B cell (primary cell): ENCODE measurements around the gene ZC3H7A. TPM values are rescaled to one million over a fixed set of nuclear protein-coding genes. Genes with fewer than 3 reads are reported as not detected.

Experiments
- ATAC-seq: fragments of 200-7000 bp; cut with Tn5 transposase; one replicate; pipeline ENCODE4 v1.10.0; 2021; ENCODE audit warnings: low read depth, mild to moderate bottlenecking, moderate number of reproducible peaks, moderate library complexity
- CTCF ChIA-PET: fragments of 350-600 bp; sonication (Branson Sonifier 250); formaldehyde crosslinking; loops from one replicate; lab custom pipeline; 2021; ENCODE audit warnings: antibody characterized with exemption, inconsistent platforms; lab: Charles Lee
- POLR2A ChIA-PET: fragments of 350-600 bp; sonication (Branson Sonifier 250); formaldehyde crosslinking; loops from one replicate; lab custom pipeline; 2021; ENCODE audit warnings: antibody characterized with exemption; lab: Charles Lee
- DNase-seq: peaks from one replicate; pipeline ENCODE4 v3.0.0; 2013
- H2AFZ ChIP-seq: 2 replicates; pipeline ENCODE4 v1.6.1; 2012; ENCODE audit warnings: mild to moderate bottlenecking, low read depth, low read length; ENCODE audit not compliant: insufficient read depth, poor library complexity, severe bottlenecking
- H3K27ac ChIP-seq, 2 donors: 1 replicate in 1 of 2; 2 replicates in 1 of 2; pipeline ENCODE4 v1.5.1; 2012 to 2013; ENCODE audit warnings: low read length in 2 of 2, mild to moderate bottlenecking in 2 of 2, moderate library complexity in 1 of 2
- H3K27me3 ChIP-seq, 4 experiments: fragments of 200-600 bp in 1 of 4; sonication (generic) in 1 of 4; replicated peaks in 1 of 4; 1 replicate in 2 of 4; 2 replicates in 2 of 4; pipeline versions ENCODE4 v1.6.1 to v1.7.0; 2013 to 2016; ENCODE audit warnings: low read length in 3 of 4, mild to moderate bottlenecking in 2 of 4, mixed read lengths in 1 of 4, moderate library complexity in 1 of 4; ENCODE audit not compliant: insufficient read depth in 4 of 4, control insufficient read depth in 3 of 4; ENCODE audit errors: control extremely low read depth in 1 of 4
- H3K36me3 ChIP-seq, 2 experiments: replicated peaks in 1 of 2; 1 replicate in 1 of 2; 2 replicates in 1 of 2; pipeline versions ENCODE4 v1.6.1 to v1.7.1; 2013; ENCODE audit warnings: low read length in 1 of 2; ENCODE audit not compliant: insufficient read depth in 2 of 2, control insufficient read depth in 1 of 2; ENCODE audit errors: control extremely low read depth in 1 of 2, extremely low read depth in 1 of 2
- H3K4me1 ChIP-seq, 2 donors: fragments of 200-600 bp in 1 of 2; sonication (generic) in 1 of 2; 1 replicate in 1 of 2; 2 replicates in 1 of 2; pipeline versions ENCODE4 v1.5.1 to v1.6.1; 2013 to 2017; ENCODE audit warnings: low read length in 2 of 2; ENCODE audit not compliant: control insufficient read depth in 2 of 2, insufficient read depth in 2 of 2
- H3K4me2 ChIP-seq: replicated peaks from 2 replicates; pipeline ENCODE3; 2012; ENCODE audit warnings: mild to moderate bottlenecking, low read depth, low read length; ENCODE audit not compliant: poor library complexity, severe bottlenecking
- H3K4me3 ChIP-seq, 5 experiments: fragments of 200-600 bp in 1 of 5; sonication (generic) in 1 of 5; 1 replicate in 3 of 5; 2 replicates in 2 of 5; pipeline versions ENCODE4 v1.5.1 to v1.7.0; 2011 to 2016; ENCODE audit warnings: low read length in 4 of 5, mild to moderate bottlenecking in 4 of 5, low read depth in 2 of 5, control low read depth in 1 of 5, moderate library complexity in 1 of 5; ENCODE audit not compliant: insufficient read depth in 1 of 5; ENCODE audit errors: control extremely low read depth in 1 of 5, extremely low read depth in 1 of 5
- H3K79me2 ChIP-seq: fragments of 200-600 bp; sonication (generic); one replicate; pipeline ENCODE4 v1.6.0; 2016; ENCODE audit warnings: low read length; ENCODE audit not compliant: control insufficient read depth, insufficient read depth
- H3K9ac ChIP-seq: fragments of 200-600 bp; sonication (generic); 2 replicates; pipeline ENCODE4 v1.6.1; 2017; ENCODE audit warnings: mild to moderate bottlenecking, low read length, moderate library complexity
- H3K9me3 ChIP-seq, 3 donors: one replicate each; pipeline versions ENCODE4 v1.6.1 to v1.7.1; 2013; ENCODE audit warnings: low read length in 2 of 3; ENCODE audit not compliant: control insufficient read depth in 2 of 3, insufficient read depth in 1 of 3; ENCODE audit errors: control extremely low read depth in 1 of 3
- H4K20me1 ChIP-seq: 2 replicates; pipeline ENCODE4 v1.6.0; 2012; ENCODE audit warnings: mild to moderate bottlenecking, low read length; ENCODE audit not compliant: insufficient read depth, control insufficient read depth, poor library complexity, severe bottlenecking
- H3K27ac Mint-ChIP-seq: one replicate; pipeline ENCODE4 v1.8.0; 2021; ENCODE audit warnings: mixed read lengths
- H3K27me3 Mint-ChIP-seq: one replicate; pipeline ENCODE4 v1.8.0; 2021; ENCODE audit warnings: mixed read lengths
- H3K4me1 Mint-ChIP-seq: one replicate; pipeline ENCODE4 v1.8.0; 2021; ENCODE audit warnings: mixed read lengths
- H3K4me3 Mint-ChIP-seq: one replicate; pipeline ENCODE4 v1.8.0; 2021; ENCODE audit warnings: mixed read lengths
- H3K9me3 Mint-ChIP-seq: one replicate; pipeline ENCODE4 v1.8.0; 2022; ENCODE audit warnings: mixed read lengths; ENCODE audit not compliant: insufficient read depth
- EZH2 ChIP-seq: IDR thresholded peaks from 2 replicates; pipeline ENCODE4 v1.6.1; 2012; ENCODE audit warnings: borderline replicate concordance, low read depth, mild to moderate bottlenecking, moderate library complexity, low read length; ENCODE audit not compliant: insufficient read depth, poor library complexity, severe bottlenecking
- WGBS: methylation state at CpG from one replicate; pipeline ENCODE4 v1.1.5; 2013; ENCODE audit warnings: missing lambda C conversion rate; ENCODE audit not compliant: insufficient coverage; 5-methylcytosine and 5-hydroxymethylcytosine counted together
- intact Hi-C: fragments of 100-400 bp; cut with micrococcal nuclease; formaldehyde crosslinking; loops from one replicate; pipeline ENCODE4 v1.10.0; 2022
- polyA plus RNA-seq: library from polyadenylated mRNA; depleted of rRNA; stranded (reverse); fragments of >200 nt; gene quantifications from 2 replicates; pipeline ENCODE4 v1.2.3, GENCODE V29; 2012
- total RNA-seq, 2 donors: library from RNA; stranded (reverse); fragments of 120-200 nt in 1 of 2; gene quantifications; 1 replicate in 1 of 2; 2 replicates in 1 of 2; pipeline versions ENCODE4 v1.2.3 to v1.2.4, GENCODE V29; 2013 to 2022
- TF ChIP-seq, protein P1 (sequence below): fragments of 200-600 bp; IDR thresholded peaks from one replicate; pipeline ENCODE4 v1.8.0; 2022; ENCODE audit warnings: antibody characterized with exemption, mild to moderate bottlenecking

The ZC3H7A gene
- total and polyA plus RNA-seq, 2 donors (not counting 1 experiment from before 2014, with no cell fraction given), result 40.8 to 126 TPM

DNA sequence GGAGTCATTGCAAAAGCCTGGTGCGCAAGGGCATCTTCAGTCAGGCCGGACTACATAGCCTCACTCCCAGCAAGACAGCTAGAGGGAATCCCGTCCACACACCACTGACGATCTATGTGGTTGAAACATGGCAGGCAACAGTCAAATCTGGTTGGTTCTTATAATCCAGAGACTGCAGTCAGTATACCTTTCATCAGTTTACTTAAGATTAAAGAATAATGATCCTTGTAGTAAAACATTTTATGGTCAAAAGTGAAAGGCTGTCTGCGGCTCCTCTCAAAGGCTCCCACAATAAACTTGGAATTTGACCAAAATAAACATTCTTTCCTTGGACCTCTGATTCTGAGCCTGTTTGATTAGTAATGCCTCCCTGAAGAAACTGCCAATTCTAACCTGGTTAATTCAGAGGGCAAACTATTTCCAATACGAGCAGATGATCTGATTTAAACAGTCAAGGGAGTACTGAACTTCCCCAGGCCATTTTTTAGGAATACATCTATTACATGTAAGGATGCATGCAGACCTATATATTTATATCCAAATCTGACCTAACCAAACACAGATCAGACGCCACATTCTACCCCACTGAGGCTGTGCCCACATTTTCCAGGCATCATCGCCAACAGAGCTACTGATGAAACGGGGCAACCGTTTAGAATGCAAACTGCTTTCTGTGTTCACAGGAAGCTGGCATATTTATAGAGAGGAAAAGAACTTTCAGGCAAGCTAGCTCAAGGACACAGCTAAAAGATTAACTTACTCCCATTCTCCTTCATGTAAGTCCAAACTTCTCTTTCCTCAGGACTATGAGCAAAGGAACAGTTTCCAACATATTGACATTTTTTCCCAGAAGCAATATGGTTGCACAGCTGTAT is 39.1 kb downstream of the ZC3H7A start:
- H3K4me1 Mint-ChIP-seq, result peaks cover 7% of the 10 kb centered on the region
- WGBS, result 100% methylated on average over 2 of the region's 10 CpGs
- no peak for TF ChIP-seq EZH2
- TF ChIP-seq, protein P1, sequence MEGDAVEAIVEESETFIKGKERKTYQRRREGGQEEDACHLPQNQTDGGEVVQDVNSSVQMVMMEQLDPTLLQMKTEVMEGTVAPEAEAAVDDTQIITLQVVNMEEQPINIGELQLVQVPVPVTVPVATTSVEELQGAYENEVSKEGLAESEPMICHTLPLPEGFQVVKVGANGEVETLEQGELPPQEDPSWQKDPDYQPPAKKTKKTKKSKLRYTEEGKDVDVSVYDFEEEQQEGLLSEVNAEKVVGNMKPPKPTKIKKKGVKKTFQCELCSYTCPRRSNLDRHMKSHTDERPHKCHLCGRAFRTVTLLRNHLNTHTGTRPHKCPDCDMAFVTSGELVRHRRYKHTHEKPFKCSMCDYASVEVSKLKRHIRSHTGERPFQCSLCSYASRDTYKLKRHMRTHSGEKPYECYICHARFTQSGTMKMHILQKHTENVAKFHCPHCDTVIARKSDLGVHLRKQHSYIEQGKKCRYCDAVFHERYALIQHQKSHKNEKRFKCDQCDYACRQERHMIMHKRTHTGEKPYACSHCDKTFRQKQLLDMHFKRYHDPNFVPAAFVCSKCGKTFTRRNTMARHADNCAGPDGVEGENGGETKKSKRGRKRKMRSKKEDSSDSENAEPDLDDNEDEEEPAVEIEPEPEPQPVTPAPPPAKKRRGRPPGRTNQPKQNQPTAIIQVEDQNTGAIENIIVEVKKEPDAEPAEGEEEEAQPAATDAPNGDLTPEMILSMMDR, result no peak
- no peaks in the 10 kb centered on the region for H3K27me3 Mint-ChIP-seq
- no peak overlapping the region for H3K4me3 ChIP-seq
- intact Hi-C loops, result no loop called here
- no peak for DNase-seq
- no peak overlapping the region for H3K4me3 Mint-ChIP-seq
- no peak overlapping the region for H2AFZ ChIP-seq
- no peak overlapping the region for H3K9ac ChIP-seq
- no peaks in the 10 kb centered on the region for H3K9me3 Mint-ChIP-seq
- ChIA-PET POLR2A (interaction anchor here (0.6 kb wide), 1 partner anchor 69 kb away, joined by 4 read pairs; no protein-coding TSS in a partner anchor), CTCF (interaction anchor here (0.5 to 2.1 kb wide), 4 partner anchors 39 to 987 kb away, joined by 3 to 10 read pairs (median 4); partner anchors contain the start of gene ZC3H7A)
- H3K27ac Mint-ChIP-seq, result peak overlapping the region; percentile 26
- H3K27me3 ChIP-seq, result no peaks in the 10 kb centered on the region
- no peak overlapping the region for H3K4me2 ChIP-seq
- H3K27ac ChIP-seq, result no peak overlapping the region
- H3K36me3 ChIP-seq, result peaks cover 8 to 59% of the 10 kb centered on the region in 2 experiments
- H3K9me3 ChIP-seq, result no peaks in the 10 kb centered on the region
- no peak for ATAC-seq
- H3K4me1 ChIP-seq, result peaks cover 0 to 5% of the 10 kb centered on the region in 2 donors
- no peaks in the 10 kb centered on the region for H3K79me2 ChIP-seq
- no peaks in the 10 kb centered on the region for H4K20me1 ChIP-seq

DNA sequence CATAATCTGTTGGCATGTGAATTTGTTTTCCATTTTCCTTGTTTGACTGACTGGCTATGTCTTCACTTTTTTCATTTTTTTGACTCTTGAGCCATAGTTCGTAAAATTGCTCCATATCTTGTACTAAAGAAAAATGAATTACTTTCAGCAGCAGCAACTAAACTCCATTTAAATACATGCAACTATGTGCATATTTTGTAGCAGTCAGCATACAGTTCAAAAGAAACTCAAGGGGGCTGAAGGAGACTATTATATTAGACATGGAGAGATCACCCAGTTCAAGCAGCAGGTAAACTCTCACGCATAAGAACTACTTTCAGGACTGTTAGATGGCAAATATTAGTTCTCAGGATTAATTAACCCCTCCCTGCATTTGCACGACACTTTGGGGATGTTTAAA is 40.8 kb downstream of the ZC3H7A start:
- Mint-ChIP-seq H3K4me1 (peaks cover 7% of the 10 kb centered on the region), H3K4me3 (no peak overlapping the region), H3K27me3 (no peaks in the 10 kb centered on the region), H3K9me3 (no peaks in the 10 kb centered on the region), H3K27ac (peak overlapping the region; percentile 37)
- intact Hi-C loops, result no loop called here
- ATAC-seq (no peak), DNase-seq (no peak)
- Histone ChIP-seq H3K9me3 (no peaks in the 10 kb centered on the region), H3K36me3 (peaks cover 6 to 59% of the 10 kb centered on the region in 2 experiments), H2AFZ (no peak overlapping the region), H3K4me3 (no peak overlapping the region), H3K4me2 (no peak overlapping the region), H3K4me1 (peaks cover 0 to 5% of the 10 kb centered on the region in 2 donors), H3K9ac (no peak overlapping the region), H3K27me3 (no peaks in the 10 kb centered on the region), H3K79me2 (no peaks in the 10 kb centered on the region), H4K20me1 (no peaks in the 10 kb centered on the region), H3K27ac (no peak overlapping the region)
- no peak for TF ChIP-seq EZH2
- TF ChIP-seq, protein P1, result no peak
- POLR2A ChIA-PET, result no interaction called here
- 100% methylated on average over 1 of the region's 3 CpGs for WGBS
- CTCF ChIA-PET, result no interaction called here
